Measurements from ENCODE around the gene GLP1R. TPM values are rescaled to one million over a fixed set of nuclear protein-coding genes. Genes with fewer than 3 reads are reported as not detected.
A peak's percentile ranks its signal among the peaks of the same experiment; 100 is the strongest.

The GLP1R gene
- total RNA-seq, 4 donors from 2014 or later, result not detected

GRCh38 chr6:39093149-39093708, 44.6 kb downstream of the GLP1R start:
- DNase-seq (ENCODE audit: extremely low spot score), result no peak
- no peak overlapping the region for H3K27ac ChIP-seq (replicated peaks in 1 of 4)
- TF ChIP-seq POLR2AphosphoS5 (IDR thresholded peaks at IDR 0.05) (no peak), EP300 (IDR thresholded peaks at IDR 0.05) (no peak), CTCF (IDR thresholded peaks at IDR 0.05) (no peak), POLR2A (IDR thresholded peaks at IDR 0.05; ENCODE audit: low read depth) (no peak)
- peaks cover 6 to 10% (median 6%) of the 10 kb centered on the region in 4 donors for H3K4me1 ChIP-seq
- no peaks in the 10 kb centered on the region for H3K36me3 ChIP-seq
- H3K27me3 ChIP-seq, result no peaks in the 10 kb centered on the region
- 92% methylated on average over 4 of the region's 4 CpGs for WGBS
- intact Hi-C loops (cut with DNase I), result no loop called here
- no peak overlapping the region for H3K4me3 ChIP-seq
- no peaks in the 10 kb centered on the region for H3K9me3 ChIP-seq

- peak; percentile 21 for DNase-seq (ENCODE audit: extremely low spot score)
- Histone ChIP-seq H3K4me1 (no peaks in the 10 kb centered on the region), H3K27me3 (no peaks in the 10 kb centered on the region), H3K4me3 (no peak overlapping the region), H3K36me3 (no peaks in the 10 kb centered on the region), H3K9me3 (no peaks in the 10 kb centered on the region), H3K27ac (replicated peaks in 1 of 4) (no peak overlapping the region)
- intact Hi-C loops (cut with DNase I), result no loop called here
- TF ChIP-seq EP300 (IDR thresholded peaks at IDR 0.05) (no peak), POLR2AphosphoS5 (IDR thresholded peaks at IDR 0.05) (no peak), CTCF (IDR thresholded peaks at IDR 0.05) (no peak), POLR2A (IDR thresholded peaks at IDR 0.05; ENCODE audit: low read depth) (no peak)
Measured at GRCh38 chr6:39095578-39095977, 47.0 kb downstream of the GLP1R start.

- Histone ChIP-seq H3K4me3 (no peak overlapping the region), H3K9me3 (no peaks in the 10 kb centered on the region), H3K27me3 (no peaks in the 10 kb centered on the region), H3K27ac (replicated peaks in 1 of 4) (no peak overlapping the region), H3K36me3 (peaks cover 0 to 16% (median 11%) of the 10 kb centered on the region in 4 donors), H3K4me1 (peaks cover 0 to 14% (median 12%) of the 10 kb centered on the region in 4 donors)
- intact Hi-C loops (cut with DNase I), result no loop called here
- WGBS, result 93% methylated on average over 3 of the region's 3 CpGs
- peak; percentile 62 for DNase-seq (ENCODE audit: extremely low spot score)
- TF ChIP-seq EP300 (IDR thresholded peaks at IDR 0.05) (no peak), POLR2A (IDR thresholded peaks at IDR 0.05; ENCODE audit: low read depth) (no peak), CTCF (IDR thresholded peaks at IDR 0.05) (no peak), POLR2AphosphoS5 (IDR thresholded peaks at IDR 0.05) (no peak)
Measured at GRCh38 chr6:39100358-39100757, 51.8 kb downstream of the GLP1R start.

- Histone ChIP-seq H3K27me3 (no peaks in the 10 kb centered on the region), H3K27ac (replicated peaks in 1 of 4) (peak overlapping the region in 2 of 4 donors; percentile 5 to 46), H3K4me1 (peaks cover 0 to 14% (median 12%) of the 10 kb centered on the region in 4 donors), H3K36me3 (peaks cover 0 to 19% (median 14%) of the 10 kb centered on the region in 4 donors), H3K9me3 (no peaks in the 10 kb centered on the region), H3K4me3 (no peak overlapping the region)
- peak; percentile 57 for DNase-seq (ENCODE audit: extremely low spot score)
- TF ChIP-seq CTCF (IDR thresholded peaks at IDR 0.05), result peak; percentile 43 to 52 (median 50)
- TF ChIP-seq POLR2AphosphoS5 (IDR thresholded peaks at IDR 0.05), result peak in 1 of 2 donors; percentile 20
- no peak for TF ChIP-seq EP300 (IDR thresholded peaks at IDR 0.05)
- intact Hi-C loops (cut with DNase I), result no loop called here
- WGBS, result 32% methylated on average over 12 of the region's 12 CpGs
Measured at GRCh38 chr6:39102071-39102820, 53.7 kb downstream of the GLP1R start.

Data from esophagus muscularis mucosa (tissue), 4 donors.